ENCODE measurements around the gene PRELID2.

Gene PRELID2

DNA sequence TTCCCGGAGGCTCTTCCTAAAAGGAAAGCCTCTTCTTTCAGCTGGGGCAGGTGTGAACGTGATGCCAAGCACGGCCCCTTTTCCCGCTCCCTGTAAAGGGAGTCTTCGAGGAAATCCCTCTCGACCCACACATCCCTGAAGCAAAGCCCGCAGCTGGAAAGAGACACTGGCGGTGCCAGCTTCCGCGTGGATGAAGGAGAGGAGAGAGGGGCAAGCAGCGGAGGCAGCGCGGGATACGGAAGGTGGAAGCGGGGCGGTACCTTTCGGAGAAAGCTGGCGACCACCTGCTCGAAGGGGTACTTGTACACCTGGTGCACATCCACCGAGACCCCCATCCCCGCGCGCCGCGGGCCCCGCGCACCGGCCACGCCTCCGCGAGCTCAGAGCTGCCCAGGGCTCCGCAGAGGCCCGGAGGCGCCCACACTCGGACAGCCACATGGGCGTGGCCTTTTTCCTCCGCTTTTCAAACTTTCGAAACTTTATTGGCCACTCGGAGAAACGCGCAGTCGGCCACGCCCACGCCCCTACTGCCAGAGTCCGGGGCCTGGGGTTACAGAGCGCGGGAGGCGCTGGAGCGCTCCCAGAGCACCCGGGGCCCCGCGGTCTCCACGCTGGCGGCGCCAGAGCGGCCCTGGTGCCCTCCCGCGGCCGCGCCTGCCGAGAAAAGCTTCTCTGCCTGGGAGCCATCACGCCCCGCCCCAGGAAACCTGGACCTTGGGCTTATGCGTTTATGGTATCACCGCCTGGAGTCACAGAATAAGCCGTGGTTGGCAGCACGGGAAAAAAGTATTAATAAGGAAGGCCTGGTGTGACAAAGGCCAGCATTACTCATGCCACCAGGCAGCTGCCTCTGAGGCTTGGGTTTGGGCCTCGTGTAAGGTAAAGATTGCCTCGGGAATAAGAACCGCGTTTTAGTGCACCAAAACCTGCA is at the start of gene PRELID2:
TSS of gene PRELID2 (minus strand) at position 426 of the 931 bp plus-strand sequence. CDS start at position 335, 91 bp downstream.
- TF ChIP-seq GATA1 (IDR thresholded peaks at IDR 0.05; ENCODE audit: low read depth, low read length) (no peak), POLR2A (IDR thresholded peaks at IDR 0.05; ENCODE audit: low read length) (peak; percentile 91)

GRCh38 chr5:145874765-145875164 is 39.6 kb upstream of the PRELID2 start:
- DNase-seq: no peak
- no peak for TF ChIP-seq GATA1 (IDR thresholded peaks at IDR 0.05; ENCODE audit: low read depth, low read length)
- no peak for TF ChIP-seq POLR2A (IDR thresholded peaks at IDR 0.05; ENCODE audit: low read length)

More for the DNA sequence above, at the start of gene PRELID2:
- DNase-seq: peak; percentile 94 to 95

GRCh38 chr5:145872914-145873313 is 37.8 kb upstream of the PRELID2 start, which contains the start of gene GRXCR2:
GRXCR2 (minus strand) TSS chr5:145873014; CDS start chr5:145872968, 46 bp downstream.
- DNase-seq: no peak
- no peak for TF ChIP-seq GATA1 (IDR thresholded peaks at IDR 0.05; ENCODE audit: low read depth, low read length)
- TF ChIP-seq POLR2A (IDR thresholded peaks at IDR 0.05; ENCODE audit: low read length): no peak

- TF ChIP-seq POLR2A (IDR thresholded peaks at IDR 0.05; ENCODE audit: low read length) (no peak), GATA1 (IDR thresholded peaks at IDR 0.05; ENCODE audit: low read depth, low read length) (no peak)
- DNase-seq: no peak
These were observed 37.3 kb upstream of the PRELID2 start for GRCh38 chr5:145872486-145872885.

DNA sequence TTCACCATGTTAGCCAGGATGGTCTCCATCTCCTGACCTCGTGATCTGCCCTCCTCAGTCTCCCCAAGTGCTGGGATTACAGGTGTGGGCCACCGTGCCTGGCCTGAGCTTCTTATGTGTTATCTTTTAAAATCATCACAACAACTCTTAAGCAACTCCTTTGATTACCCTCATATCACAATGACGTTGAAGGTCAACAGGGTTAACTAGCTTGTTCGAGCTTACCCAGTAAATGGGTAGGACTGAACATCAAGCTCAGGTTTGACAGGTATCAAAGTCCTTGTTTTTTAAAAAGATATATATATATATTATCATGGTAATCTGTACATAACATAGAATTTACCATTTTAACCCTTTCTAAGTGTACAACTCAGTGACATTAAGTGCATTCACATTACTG is 34.6 kb upstream of the PRELID2 start:
- DNase-seq: no peak
- TF ChIP-seq GATA1 (IDR thresholded peaks at IDR 0.05; ENCODE audit: low read depth, low read length) (no peak), POLR2A (IDR thresholded peaks at IDR 0.05; ENCODE audit: low read length) (no peak)

DNA sequence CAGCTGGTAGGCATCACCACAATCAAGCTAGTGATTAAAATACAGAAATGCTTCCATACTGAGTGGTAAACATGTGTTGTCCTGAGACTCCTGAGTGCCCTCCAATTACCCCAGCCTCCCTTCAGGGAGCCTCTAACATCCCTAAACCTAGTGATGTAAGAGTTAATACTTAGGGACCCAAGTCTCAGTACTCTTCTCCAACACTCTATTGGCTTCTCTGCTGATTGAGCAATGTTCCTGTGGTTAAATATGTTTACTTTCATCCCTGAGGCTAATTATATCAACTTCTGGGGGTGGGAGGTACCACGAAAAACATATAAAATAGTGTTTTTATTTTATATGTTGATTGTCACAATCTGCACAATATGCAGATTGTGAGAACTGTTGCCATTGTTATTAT is 32.7 kb upstream of the PRELID2 start:
- TF ChIP-seq GATA1 (IDR thresholded peaks at IDR 0.05; ENCODE audit: low read depth, low read length): no peak
- no peak for TF ChIP-seq POLR2A (IDR thresholded peaks at IDR 0.05; ENCODE audit: low read length)
- DNase-seq: no peak

DNA sequence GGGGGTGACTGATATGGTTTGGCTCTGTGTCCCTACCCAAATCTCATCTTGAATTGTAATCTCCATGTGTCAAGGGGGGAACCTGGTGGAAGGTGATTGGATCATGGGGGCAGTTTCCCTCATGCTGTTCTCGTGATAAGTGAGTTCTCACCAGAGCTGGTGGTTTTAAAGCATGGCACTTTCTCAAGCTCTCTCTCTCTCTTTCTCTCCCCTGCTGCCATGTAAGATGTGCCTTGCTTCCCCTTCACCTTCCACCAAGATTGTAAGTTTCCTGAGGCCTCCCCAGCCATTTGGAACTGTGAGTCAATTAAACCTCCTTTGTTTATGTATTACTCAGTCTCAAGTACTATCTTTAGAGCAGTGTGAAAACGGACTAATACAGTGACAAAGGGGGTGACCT is 29.3 kb upstream of the PRELID2 start:
- peak in 1 of 2 experiments; percentile 15 for DNase-seq

- no peak for TF ChIP-seq GATA1 (IDR thresholded peaks at IDR 0.05; ENCODE audit: low read depth, low read length)
- TF ChIP-seq POLR2A (IDR thresholded peaks at IDR 0.05; ENCODE audit: low read length): no peak
- DNase-seq: no peak
These were observed 27.9 kb upstream of the PRELID2 start for GRCh38 chr5:145863003-145863402.

DNA sequence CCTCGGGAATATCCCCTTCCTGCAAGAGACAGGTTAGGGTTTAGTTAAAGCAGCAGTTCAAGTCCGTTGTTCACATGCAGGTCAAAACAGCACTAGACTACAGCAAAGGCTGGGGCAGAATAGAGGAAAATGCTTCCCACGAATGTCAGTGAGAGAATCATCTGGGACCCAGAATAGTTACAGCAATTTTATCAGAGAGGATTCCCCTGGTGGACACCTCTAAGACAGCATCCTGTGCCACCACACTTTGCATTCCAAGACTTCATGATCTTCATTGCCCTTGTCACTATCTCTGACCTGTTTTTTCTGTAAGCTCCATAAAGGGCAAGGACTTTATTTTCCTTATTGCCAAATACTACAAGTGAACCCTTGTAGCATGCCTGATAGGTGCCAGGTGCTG is 24.8 kb upstream of the PRELID2 start:
- TF ChIP-seq GATA1 (IDR thresholded peaks at IDR 0.05; ENCODE audit: low read depth, low read length) (no peak), POLR2A (IDR thresholded peaks at IDR 0.05; ENCODE audit: low read length) (no peak)
- DNase-seq: peak; percentile 31 to 38

DNA sequence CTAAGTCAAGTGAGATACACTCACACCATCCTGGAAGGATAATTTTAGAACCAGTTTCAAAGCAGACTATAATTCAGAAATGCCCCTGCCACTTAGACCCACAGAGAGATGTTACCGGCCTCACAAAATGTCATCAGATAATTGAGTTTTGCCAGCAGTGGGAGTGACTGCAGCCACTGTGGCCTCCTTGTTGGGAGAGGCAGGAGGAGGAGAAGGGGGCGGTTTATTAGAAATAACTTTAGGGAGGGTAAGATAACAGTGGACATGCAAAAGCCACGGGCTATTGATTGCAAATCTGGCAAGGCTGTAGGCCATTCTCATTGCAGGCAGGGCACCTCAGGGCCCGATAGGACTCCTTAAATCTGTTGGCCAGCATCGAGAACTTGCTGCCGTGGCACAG is 24.3 kb upstream of the PRELID2 start:
- TF ChIP-seq GATA1 (IDR thresholded peaks at IDR 0.05; ENCODE audit: low read depth, low read length): no peak
- TF ChIP-seq POLR2A (IDR thresholded peaks at IDR 0.05; ENCODE audit: low read length): no peak
- DNase-seq: peak; percentile 37 to 46

- peak; percentile 36 to 46 for DNase-seq
- TF ChIP-seq POLR2A (IDR thresholded peaks at IDR 0.05; ENCODE audit: low read length): no peak
- TF ChIP-seq GATA1 (IDR thresholded peaks at IDR 0.05; ENCODE audit: low read depth, low read length): no peak
These were observed 23.8 kb upstream of the PRELID2 start for GRCh38 chr5:145858959-145859358.

DNA sequence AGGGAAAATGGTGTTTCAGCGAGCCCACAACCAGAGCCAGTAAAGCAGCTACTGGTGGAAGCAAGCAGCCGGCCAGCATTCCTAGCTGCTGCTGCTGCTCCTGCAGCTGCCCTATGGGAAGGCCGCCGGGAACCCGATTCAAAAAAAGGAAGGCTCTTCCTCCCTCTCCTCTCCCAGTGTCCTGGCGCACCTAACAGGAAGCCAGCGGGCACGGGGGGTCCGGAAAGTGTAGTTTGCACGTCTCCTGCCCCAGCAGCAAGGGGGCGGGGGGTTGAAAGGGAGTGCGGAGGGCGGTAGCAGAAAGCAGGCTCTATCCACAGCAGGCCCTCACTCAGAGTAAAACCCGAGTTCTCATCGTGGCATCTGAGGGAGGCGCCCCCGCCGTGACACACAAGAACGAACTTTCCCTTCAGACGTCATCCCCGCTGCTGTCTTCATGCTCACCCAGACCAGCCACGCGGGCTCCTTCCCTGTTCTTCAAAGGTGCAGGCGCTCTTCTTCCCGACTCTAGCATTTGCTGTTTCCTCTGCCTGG is 21.2 kb upstream of the PRELID2 start:
- peak; percentile 85 for DNase-seq

GRCh38 chr5:145855763-145856267 is 20.7 kb upstream of the PRELID2 start:
- peak; percentile 53 to 57 for DNase-seq
- no peak for TF ChIP-seq POLR2A (IDR thresholded peaks at IDR 0.05; ENCODE audit: low read length)
- no peak for TF ChIP-seq GATA1 (IDR thresholded peaks at IDR 0.05; ENCODE audit: low read depth, low read length)

More for the DNA sequence above, 21.2 kb upstream of the PRELID2 start:
- TF ChIP-seq GATA1 (IDR thresholded peaks at IDR 0.05; ENCODE audit: low read depth, low read length): no peak
- peak; percentile 37 for TF ChIP-seq POLR2A (IDR thresholded peaks at IDR 0.05; ENCODE audit: low read length)

GRCh38 chr5:145854651-145855258 is 19.6 kb upstream of the PRELID2 start:
- TF ChIP-seq GATA1 (IDR thresholded peaks at IDR 0.05; ENCODE audit: low read depth, low read length): peak; percentile 70
- peak; percentile 86 for TF ChIP-seq POLR2A (IDR thresholded peaks at IDR 0.05; ENCODE audit: low read length)
- peak; percentile 93 to 98 for DNase-seq

Measured in erythroblast (primary cell).